Measurements from ENCODE around the gene PIGL. TPM values are rescaled to one million over a fixed set of nuclear protein-coding genes. Genes with fewer than 3 reads are reported as not detected.
"Not testable (repeated sequence)": the region's sequence is repeated elsewhere in the genome, so short reads cannot be mapped to it uniquely, and the experiment has no call there.

The PIGL gene
- total RNA-seq, 2 experiments from 2014 or later = 29.9 to 31.3 TPM

- no peaks in the 10 kb centered on the region for H3K27me3 Mint-ChIP-seq
- peaks cover 25% of the 10 kb centered on the region for H3K4me1 Mint-ChIP-seq
- H3K36me3 Mint-ChIP-seq = peaks cover 41% of the 10 kb centered on the region
- H3K4me3 Mint-ChIP-seq = no peak overlapping the region
- DNase-seq = no peak
- H3K27ac Mint-ChIP-seq = no peak overlapping the region
- peaks cover 4% of the 10 kb centered on the region for H3K9me3 Mint-ChIP-seq
Measured at GRCh38 chr17:16281351-16281750, 64.3 kb downstream of the PIGL start.

GRCh38 chr17:16282522-16282921, 65.5 kb downstream of the PIGL start:
- peaks cover 35% of the 10 kb centered on the region for H3K36me3 Mint-ChIP-seq
- H3K4me1 Mint-ChIP-seq = peaks cover 37% of the 10 kb centered on the region
- H3K4me3 Mint-ChIP-seq = no peak overlapping the region
- peaks cover 2% of the 10 kb centered on the region for H3K9me3 Mint-ChIP-seq
- no peak for DNase-seq
- no peaks in the 10 kb centered on the region for H3K27me3 Mint-ChIP-seq
- H3K27ac Mint-ChIP-seq = no peak overlapping the region

GRCh38 chr17:16283705-16284104, 66.7 kb downstream of the PIGL start:
- no peak for DNase-seq
- H3K4me3 Mint-ChIP-seq = no peak overlapping the region
- peaks cover under 1% of the 10 kb centered on the region for H3K9me3 Mint-ChIP-seq
- peaks cover 29% of the 10 kb centered on the region for H3K36me3 Mint-ChIP-seq
- H3K4me1 Mint-ChIP-seq = peaks cover 46% of the 10 kb centered on the region
- no peak overlapping the region for H3K27ac Mint-ChIP-seq
- no peaks in the 10 kb centered on the region for H3K27me3 Mint-ChIP-seq

GRCh38 chr17:16285646-16286008, 68.6 kb downstream of the PIGL start:
- DNase-seq = no peak
- Mint-ChIP-seq H3K27ac (peak overlapping the region; percentile 99), H3K4me3 (peak overlapping the region; percentile 72), H3K9me3 (peaks cover 2% of the 10 kb centered on the region), H3K4me1 (peaks cover 59% of the 10 kb centered on the region), H3K36me3 (peaks cover 24% of the 10 kb centered on the region), H3K27me3 (no peaks in the 10 kb centered on the region)

GRCh38 chr17:16286009-16286946, 69.3 kb downstream of the PIGL start:
- Mint-ChIP-seq H3K9me3 (peaks cover 2% of the 10 kb centered on the region), H3K4me1 (peaks cover 59% of the 10 kb centered on the region)
- peak; percentile 82 for DNase-seq

GRCh38 chr17:16286947-16287562, 70.0 kb downstream of the PIGL start:
- Mint-ChIP-seq H3K36me3 (peaks cover 24% of the 10 kb centered on the region), H3K9me3 (peaks cover 2% of the 10 kb centered on the region), H3K27ac (peak overlapping the region; percentile 99), H3K27me3 (no peaks in the 10 kb centered on the region), H3K4me3 (peak overlapping the region; percentile 72), H3K4me1 (peaks cover 59% of the 10 kb centered on the region)
- no peak for DNase-seq

More at GRCh38 chr17:16286009-16286946, 69.3 kb downstream of the PIGL start:
- H3K36me3 Mint-ChIP-seq = peaks cover 24% of the 10 kb centered on the region
- H3K27ac Mint-ChIP-seq = peak overlapping the region; percentile 99
- no peaks in the 10 kb centered on the region for H3K27me3 Mint-ChIP-seq
- peak overlapping the region; percentile 72 for H3K4me3 Mint-ChIP-seq

- Mint-ChIP-seq H3K27ac (peak overlapping the region; percentile 99), H3K9me3 (peaks cover 2% of the 10 kb centered on the region), H3K4me1 (peaks cover 61% of the 10 kb centered on the region), H3K36me3 (peaks cover 28% of the 10 kb centered on the region), H3K27me3 (no peaks in the 10 kb centered on the region), H3K4me3 (peak overlapping the region; percentile 72)
- peak; percentile 19 for DNase-seq
Measured at GRCh38 chr17:16287563-16288027, 70.6 kb downstream of the PIGL start.

GRCh38 chr17:16288860-16289571, 72.0 kb downstream of the PIGL start:
- no peak for DNase-seq
- Mint-ChIP-seq H3K4me3 (no peak overlapping the region), H3K27ac (peak overlapping the region; percentile 99), H3K4me1 (peaks cover 65% of the 10 kb centered on the region), H3K36me3 (peaks cover 31% of the 10 kb centered on the region), H3K9me3 (peaks cover 2% of the 10 kb centered on the region), H3K27me3 (no peaks in the 10 kb centered on the region)

- H3K4me1 Mint-ChIP-seq = peaks cover 43% of the 10 kb centered on the region
- no peak for DNase-seq
Measured at GRCh38 chr17:16293931-16294330, 76.9 kb downstream of the PIGL start.

GRCh38 chr17:16294560-16294959, 77.5 kb downstream of the PIGL start:
- H3K27me3 Mint-ChIP-seq = no peaks in the 10 kb centered on the region
- no peaks in the 10 kb centered on the region for H3K9me3 Mint-ChIP-seq
- H3K36me3 Mint-ChIP-seq = peaks cover 27% of the 10 kb centered on the region
- H3K4me3 Mint-ChIP-seq = no peak overlapping the region
- DNase-seq = no peak
- no peak overlapping the region for H3K27ac Mint-ChIP-seq
- peaks cover 36% of the 10 kb centered on the region for H3K4me1 Mint-ChIP-seq

More at GRCh38 chr17:16293931-16294330, 76.9 kb downstream of the PIGL start:
- Mint-ChIP-seq H3K27me3 (no peaks in the 10 kb centered on the region), H3K9me3 (no peaks in the 10 kb centered on the region), H3K27ac (no peak overlapping the region), H3K36me3 (peaks cover 28% of the 10 kb centered on the region), H3K4me3 (no peak overlapping the region)

GRCh38 chr17:16296072-16296471, 79.1 kb downstream of the PIGL start:
- H3K4me3 Mint-ChIP-seq, H3K9me3 Mint-ChIP-seq, DNase-seq, H3K27me3 Mint-ChIP-seq, H3K27ac Mint-ChIP-seq: not testable (repeated sequence)
- H3K36me3 Mint-ChIP-seq = peaks cover 22% of the 10 kb centered on the region
- H3K4me1 Mint-ChIP-seq = peaks cover 32% of the 10 kb centered on the region

- H3K36me3 Mint-ChIP-seq = peaks cover 22% of the 10 kb centered on the region
- H3K27me3 Mint-ChIP-seq = no peaks in the 10 kb centered on the region
- peaks cover 27% of the 10 kb centered on the region for H3K4me1 Mint-ChIP-seq
- no peak for DNase-seq
- no peaks in the 10 kb centered on the region for H3K9me3 Mint-ChIP-seq
- no peak overlapping the region for H3K27ac Mint-ChIP-seq
- no peak overlapping the region for H3K4me3 Mint-ChIP-seq
Measured at GRCh38 chr17:16297367-16298139, 80.5 kb downstream of the PIGL start.

GRCh38 chr17:16298140-16298662, 81.2 kb downstream of the PIGL start:
- no peak overlapping the region for H3K27ac Mint-ChIP-seq
- no peaks in the 10 kb centered on the region for H3K9me3 Mint-ChIP-seq
- DNase-seq = no peak
- H3K4me3 Mint-ChIP-seq = no peak overlapping the region
- H3K36me3 Mint-ChIP-seq = peaks cover 20% of the 10 kb centered on the region
- no peaks in the 10 kb centered on the region for H3K27me3 Mint-ChIP-seq
- H3K4me1 Mint-ChIP-seq = peaks cover 25% of the 10 kb centered on the region

GRCh38 chr17:16300554-16300953, 83.5 kb downstream of the PIGL start:
- DNase-seq = no peak
- Mint-ChIP-seq H3K9me3 (no peaks in the 10 kb centered on the region), H3K27ac (no peak overlapping the region), H3K27me3 (no peaks in the 10 kb centered on the region), H3K36me3 (peaks cover 12% of the 10 kb centered on the region), H3K4me3 (no peak overlapping the region), H3K4me1 (peaks cover 17% of the 10 kb centered on the region)
